DND-41 (cell line): ENCODE results near the gene ZBTB37.
"Not testable (repeated sequence)": the region's sequence is repeated elsewhere in the genome, so short reads cannot be mapped to it uniquely, and the experiment has no call there.

ENCODE experiments used
- EZH2 ChIP-seq: IDR thresholded peaks from 3 replicates; pipeline ENCODE4 v1.6.1; 2012; ENCODE audit warnings: borderline replicate concordance, low read depth, mild to moderate bottlenecking, moderate library complexity, low read length, inconsistent platforms; ENCODE audit not compliant: severe bottlenecking
- TF ChIP-seq, protein P1 (sequence below): IDR thresholded peaks from 2 replicates; pipeline ENCODE4 v1.5.1; 2012; ENCODE audit warnings: borderline replicate concordance, low read length, moderate library complexity, mild to moderate bottlenecking; ENCODE audit not compliant: poor library complexity, severe bottlenecking; ENCODE audit errors: extremely low read depth

DNA sequence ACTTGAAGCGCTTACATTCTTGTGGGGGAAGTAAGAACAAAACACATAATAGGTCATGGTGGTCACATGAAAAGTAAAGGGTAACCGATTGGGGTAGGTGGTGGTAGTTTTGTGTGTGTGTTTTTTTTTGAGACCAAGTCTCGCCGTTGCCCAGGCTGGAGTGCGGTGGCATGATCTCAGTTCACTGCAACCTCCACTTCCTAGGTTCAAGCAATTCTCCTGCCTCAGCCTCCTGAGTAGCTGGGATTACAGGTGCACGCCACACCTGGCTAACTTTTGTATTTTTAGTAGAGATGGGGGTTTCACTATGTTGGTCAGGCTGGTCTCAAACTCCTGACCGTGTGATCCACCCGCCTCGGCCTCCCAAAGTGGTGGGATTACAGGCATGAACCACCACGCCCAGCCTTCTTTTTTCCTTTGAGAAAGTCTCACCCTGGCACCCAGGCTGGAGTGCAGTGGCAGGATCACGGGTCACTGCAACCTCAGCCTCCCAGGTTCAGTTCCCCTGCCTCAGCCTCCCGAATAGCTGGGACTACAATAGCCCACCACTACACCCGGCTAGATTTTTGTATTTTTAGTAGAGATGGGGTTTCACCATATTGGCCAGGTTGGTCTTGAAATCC lies 5.9 kb upstream of the ZBTB37 start:
- TF ChIP-seq, protein P1, sequence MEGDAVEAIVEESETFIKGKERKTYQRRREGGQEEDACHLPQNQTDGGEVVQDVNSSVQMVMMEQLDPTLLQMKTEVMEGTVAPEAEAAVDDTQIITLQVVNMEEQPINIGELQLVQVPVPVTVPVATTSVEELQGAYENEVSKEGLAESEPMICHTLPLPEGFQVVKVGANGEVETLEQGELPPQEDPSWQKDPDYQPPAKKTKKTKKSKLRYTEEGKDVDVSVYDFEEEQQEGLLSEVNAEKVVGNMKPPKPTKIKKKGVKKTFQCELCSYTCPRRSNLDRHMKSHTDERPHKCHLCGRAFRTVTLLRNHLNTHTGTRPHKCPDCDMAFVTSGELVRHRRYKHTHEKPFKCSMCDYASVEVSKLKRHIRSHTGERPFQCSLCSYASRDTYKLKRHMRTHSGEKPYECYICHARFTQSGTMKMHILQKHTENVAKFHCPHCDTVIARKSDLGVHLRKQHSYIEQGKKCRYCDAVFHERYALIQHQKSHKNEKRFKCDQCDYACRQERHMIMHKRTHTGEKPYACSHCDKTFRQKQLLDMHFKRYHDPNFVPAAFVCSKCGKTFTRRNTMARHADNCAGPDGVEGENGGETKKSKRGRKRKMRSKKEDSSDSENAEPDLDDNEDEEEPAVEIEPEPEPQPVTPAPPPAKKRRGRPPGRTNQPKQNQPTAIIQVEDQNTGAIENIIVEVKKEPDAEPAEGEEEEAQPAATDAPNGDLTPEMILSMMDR = not testable (repeated sequence)
- TF ChIP-seq EZH2 = not testable (repeated sequence)
